Heart left ventricle (tissue), 13 donors: ENCODE data around the gene IFT25.

ENCODE experiments used
- CTCF ChIP-seq, 12 donors: fragments of 200-600 bp; sonication (generic) in 4 of 12; IDR thresholded peaks; one replicate each; pipeline versions ENCODE4 v1.5.0 to v1.8.0; 2018 to 2022; ENCODE audit warnings: antibody characterized with exemption in 12 of 12, mild to moderate bottlenecking in 5 of 12
- POLR2A ChIP-seq, 2 donors: fragments of 450-650 bp; IDR thresholded peaks; one replicate each; pipeline ENCODE4 v1.6.1; 2017; ENCODE audit warnings: antibody characterized with exemption in 2 of 2, mild to moderate bottlenecking in 2 of 2, moderate library complexity in 2 of 2
- donor health status: ischemic (EF 13 %, LVEDD 7.1; RV severe dilation, severe dysfunction).
- donor health status: DM: no; HTN: yes; CAD: no.
- donor health status: DM: no; HTN: no; CAD: no.
- donor health status: ischemic (EF 25% LVEDD 6.9; RV normal size, moderate dysfunction).
- donor health status: ischemic (EF 25% LVEDD 5.7; RV mildly dilated, moderate dysfunction).
- donor health status: ischemic (EF 35%, LVEDD 5.7; RV mildly dilated, moderate dysfunction).
- donor health status: nonischemic (EF 11% LVEDD 7.7; RV severe dilation, severe dysfunction).
- donor health status: DM: yes; HTN: yes; CAD: no.
- donor health status: PGD.
- donor health status: ischemic (EF 29% LVEDD 5.4; RV normal size, mild dysfunction).
- donor health status: nonischemic (EF 23%, LVEDD 6.1; RV moderate dilation, normal function).

- TF ChIP-seq CTCF (IDR thresholded peaks at IDR 0.05) (no peak), POLR2A (IDR thresholded peaks at IDR 0.05) (no peak)
Observed at GRCh38 chr1:53981220-53981619, 35.7 kb upstream of the IFT25 start.
